Memory B cell (primary cell): ENCODE measurements around the gene SH3D19.
A peak's percentile ranks its signal among the peaks of the same experiment; 100 is the strongest.
"Not testable (repeated sequence)": the region's sequence is repeated elsewhere in the genome, so short reads cannot be mapped to it uniquely, and the experiment has no call there.

Experiments
- ATAC-seq: fragments of 150-1000 bp; cut with Tn5 transposase; 2 replicates; pipeline ENCODE4 v1.10.0; 2021; ENCODE audit warnings: low read depth, mild to moderate bottlenecking, moderate library complexity
- DNase-seq, 2 donors: peaks; one replicate each; pipeline ENCODE4 v3.0.0; 2022; ENCODE audit warnings: low spot score in 2 of 2
- H3K27ac Mint-ChIP-seq: one replicate; pipeline ENCODE4 v1.8.0; 2022; ENCODE audit warnings: mild to moderate bottlenecking, moderate library complexity, mixed read lengths
- H3K27me3 Mint-ChIP-seq: one replicate; pipeline ENCODE4 v1.8.0; 2022; ENCODE audit warnings: mixed read lengths
- H3K36me3 Mint-ChIP-seq: one replicate; pipeline ENCODE4 v1.8.0; 2022; ENCODE audit warnings: mild to moderate bottlenecking, mixed read lengths
- H3K4me1 Mint-ChIP-seq: one replicate; pipeline ENCODE4 v1.8.0; 2022; ENCODE audit warnings: mixed read lengths
- H3K4me3 Mint-ChIP-seq: one replicate; pipeline ENCODE4 v1.8.0; 2022; ENCODE audit warnings: mild to moderate bottlenecking, moderate library complexity, mixed read lengths
- H3K9me3 Mint-ChIP-seq: one replicate; pipeline ENCODE4 v1.8.0; 2022; ENCODE audit warnings: mixed read lengths

The SH3D19 gene

GRCh38 chr4:151098979-151099228, 226.5 kb downstream of the SH3D19 start:
- ATAC-seq (no peak), DNase-seq (no peak)
- peaks cover 2% of the 10 kb centered on the region for H3K9me3 Mint-ChIP-seq
- peaks cover 2% of the 10 kb centered on the region for H3K27me3 Mint-ChIP-seq
- peak overlapping the region; percentile 96 for H3K4me3 Mint-ChIP-seq
- peaks cover 18% of the 10 kb centered on the region for H3K36me3 Mint-ChIP-seq
- peaks cover 21% of the 10 kb centered on the region for H3K4me1 Mint-ChIP-seq
- H3K27ac Mint-ChIP-seq = peak overlapping the region; percentile 96

- H3K9me3 Mint-ChIP-seq = peaks cover 2% of the 10 kb centered on the region
- peaks cover 21% of the 10 kb centered on the region for H3K4me1 Mint-ChIP-seq
- H3K36me3 Mint-ChIP-seq = peaks cover 16% of the 10 kb centered on the region
- peaks cover 2% of the 10 kb centered on the region for H3K27me3 Mint-ChIP-seq
- H3K4me3 Mint-ChIP-seq = peak overlapping the region; percentile 72
- peak overlapping the region; percentile 96 for H3K27ac Mint-ChIP-seq
- ATAC-seq = no peak
- DNase-seq = no peak
Measured at GRCh38 chr4:151097759-151098158, 227.6 kb downstream of the SH3D19 start.

GRCh38 chr4:151095142-151095541, 230.3 kb downstream of the SH3D19 start:
- H3K4me1 Mint-ChIP-seq = peaks cover 7% of the 10 kb centered on the region
- peak overlapping the region; percentile 29 for H3K27ac Mint-ChIP-seq
- no peak for ATAC-seq
- no peak overlapping the region for H3K4me3 Mint-ChIP-seq
- no peaks in the 10 kb centered on the region for H3K36me3 Mint-ChIP-seq
- H3K9me3 Mint-ChIP-seq = peaks cover 2% of the 10 kb centered on the region
- H3K27me3 Mint-ChIP-seq = peaks cover 2% of the 10 kb centered on the region
- DNase-seq = no peak

- H3K9me3 Mint-ChIP-seq = peaks cover 2% of the 10 kb centered on the region
- no peaks in the 10 kb centered on the region for H3K36me3 Mint-ChIP-seq
- H3K4me3 Mint-ChIP-seq = no peak overlapping the region
- no peak for DNase-seq
- H3K4me1 Mint-ChIP-seq = peaks cover 4% of the 10 kb centered on the region
- no peak for ATAC-seq
- H3K27ac Mint-ChIP-seq = no peak overlapping the region
- peaks cover 2% of the 10 kb centered on the region for H3K27me3 Mint-ChIP-seq
Measured at GRCh38 chr4:151094290-151094751, 231.1 kb downstream of the SH3D19 start.

GRCh38 chr4:151093203-151093602, 232.2 kb downstream of the SH3D19 start:
- Mint-ChIP-seq H3K36me3 (no peaks in the 10 kb centered on the region), H3K4me3 (no peak overlapping the region), H3K4me1 (peaks cover 4% of the 10 kb centered on the region), H3K27ac (no peak overlapping the region), H3K9me3 (peaks cover 2% of the 10 kb centered on the region), H3K27me3 (peaks cover 2% of the 10 kb centered on the region)
- ATAC-seq (no peak), DNase-seq (no peak)

- H3K4me1 Mint-ChIP-seq = peaks cover 4% of the 10 kb centered on the region
- H3K4me3 Mint-ChIP-seq = no peak overlapping the region
- no peaks in the 10 kb centered on the region for H3K36me3 Mint-ChIP-seq
- DNase-seq (no peak), ATAC-seq (no peak)
- peaks cover 8% of the 10 kb centered on the region for H3K27me3 Mint-ChIP-seq
- H3K27ac Mint-ChIP-seq = no peak overlapping the region
- H3K9me3 Mint-ChIP-seq = peaks cover 2% of the 10 kb centered on the region
Measured at GRCh38 chr4:151092488-151092887, 232.9 kb downstream of the SH3D19 start.

- Mint-ChIP-seq H3K4me1 (peaks cover 4% of the 10 kb centered on the region), H3K27ac (no peak overlapping the region), H3K4me3 (no peak overlapping the region), H3K27me3 (peaks cover 12% of the 10 kb centered on the region), H3K9me3 (peaks cover 2% of the 10 kb centered on the region), H3K36me3 (no peaks in the 10 kb centered on the region)
- DNase-seq (no peak), ATAC-seq (no peak)
Measured at GRCh38 chr4:151091047-151091446, 234.4 kb downstream of the SH3D19 start.

- H3K9me3 Mint-ChIP-seq = no peaks in the 10 kb centered on the region
- no peaks in the 10 kb centered on the region for H3K4me1 Mint-ChIP-seq
- no peak overlapping the region for H3K27ac Mint-ChIP-seq
- DNase-seq (no peak), ATAC-seq (no peak)
- no peaks in the 10 kb centered on the region for H3K36me3 Mint-ChIP-seq
- peaks cover 10% of the 10 kb centered on the region for H3K27me3 Mint-ChIP-seq
- H3K4me3 Mint-ChIP-seq = no peak overlapping the region
Measured at GRCh38 chr4:151087467-151087866, 237.9 kb downstream of the SH3D19 start.

GRCh38 chr4:151077978-151078377, 247.4 kb downstream of the SH3D19 start:
- DNase-seq, ATAC-seq, H3K4me1 Mint-ChIP-seq, H3K9me3 Mint-ChIP-seq, H3K27me3 Mint-ChIP-seq, H3K4me3 Mint-ChIP-seq, H3K27ac Mint-ChIP-seq, H3K36me3 Mint-ChIP-seq: not testable (repeated sequence)

GRCh38 chr4:151074416-151074916, 250.9 kb downstream of the SH3D19 start:
- no peaks in the 10 kb centered on the region for H3K4me1 Mint-ChIP-seq
- no peaks in the 10 kb centered on the region for H3K36me3 Mint-ChIP-seq
- peaks cover 2% of the 10 kb centered on the region for H3K27me3 Mint-ChIP-seq
- no peak for DNase-seq
- H3K27ac Mint-ChIP-seq = no peak overlapping the region
- ATAC-seq = no peak
- H3K9me3 Mint-ChIP-seq = no peaks in the 10 kb centered on the region
- no peak overlapping the region for H3K4me3 Mint-ChIP-seq
